ENCODE data around the gene RREB1.
A peak's percentile ranks its signal among the peaks of the same experiment; 100 is the strongest.

The RREB1 gene

DNA sequence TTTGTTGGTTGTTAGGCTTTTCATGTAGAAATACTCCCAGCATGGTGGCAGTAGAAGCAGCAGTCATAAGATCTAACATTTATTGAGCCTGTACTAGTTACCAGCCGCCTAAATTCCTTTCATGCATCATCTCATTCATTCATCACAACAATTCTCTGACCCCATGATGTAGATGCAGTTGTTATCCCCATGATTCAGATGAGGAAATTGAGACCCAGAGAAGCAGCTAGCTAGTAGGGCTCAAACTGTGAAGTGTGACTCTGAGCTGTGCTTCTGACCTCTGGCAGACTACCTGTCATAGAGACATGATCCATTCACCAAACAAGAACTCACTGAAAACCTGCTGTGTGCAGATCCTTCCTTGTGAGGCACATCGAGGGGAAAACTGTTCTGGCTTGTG, 16.9 kb downstream of the RREB1 start:
- DNase-seq: no peak

DNA sequence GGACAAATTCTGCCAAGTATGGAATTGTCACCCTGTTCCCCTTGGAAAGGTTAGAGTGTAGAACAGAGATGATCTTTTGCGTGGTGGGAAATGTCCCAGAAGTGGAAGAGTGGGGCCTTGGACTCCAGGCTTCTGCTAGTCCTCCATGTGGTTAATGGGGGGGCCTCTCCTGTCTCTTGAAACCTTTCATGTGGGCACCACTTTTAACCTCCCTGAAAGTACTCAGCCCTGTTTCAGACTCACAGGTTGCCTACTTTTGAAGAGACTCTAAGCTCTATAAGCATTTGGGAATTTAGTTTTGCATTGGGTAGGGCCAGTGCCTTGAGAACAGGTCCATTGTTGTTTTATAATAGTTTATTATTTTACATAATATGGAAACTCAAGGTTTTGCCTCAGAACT, 17.5 kb downstream of the RREB1 start:
- DNase-seq: no peak

- no peak for DNase-seq
Measured at GRCh38 chr6:7126754-7127153, 19.0 kb downstream of the RREB1 start.

GRCh38 chr6:7127680-7128079, 19.9 kb downstream of the RREB1 start:
- no peak for DNase-seq

DNA sequence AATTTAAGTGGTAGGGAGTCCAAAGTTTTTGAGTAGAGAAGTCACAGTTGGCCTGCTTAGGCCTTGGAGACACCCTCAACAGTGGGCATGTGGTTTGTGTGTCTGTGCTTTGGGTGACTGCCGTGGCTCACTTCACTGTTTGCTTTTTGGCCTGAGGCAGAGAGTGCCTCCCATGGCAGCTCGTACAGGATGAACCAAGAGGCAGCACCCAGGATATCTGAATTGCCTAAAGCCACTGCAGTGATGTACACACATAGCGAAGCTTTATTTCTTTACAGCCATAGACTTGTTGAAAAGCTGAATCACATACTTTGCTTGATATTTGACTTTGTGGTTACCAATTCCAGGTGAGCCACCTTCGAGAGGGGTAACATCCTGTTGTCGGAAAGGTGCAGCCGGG, 21.6 kb downstream of the RREB1 start:
- DNase-seq: no peak

GRCh38 chr6:7129784-7130569, 22.2 kb downstream of the RREB1 start:
- DNase-seq: no peak

DNA sequence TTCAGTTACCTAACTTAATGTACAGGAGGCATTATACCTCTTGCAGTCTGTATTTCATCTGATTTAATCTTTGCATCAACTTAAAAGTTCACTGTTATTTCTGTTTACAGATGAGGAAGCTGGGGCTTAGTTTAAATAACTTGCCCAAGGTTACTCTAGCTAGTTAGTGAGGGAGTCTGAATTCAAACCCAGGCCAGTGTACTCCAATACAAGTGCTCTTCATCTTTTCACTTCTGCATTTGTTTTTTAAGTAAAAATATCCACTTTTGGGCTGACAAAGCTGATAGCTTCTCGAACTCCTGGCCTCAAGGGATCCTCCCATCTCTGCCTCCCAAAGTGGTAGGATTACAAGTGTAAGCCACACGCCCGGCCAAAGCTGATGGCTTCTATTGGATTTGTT, 23.6 kb downstream of the RREB1 start:
- DNase-seq: no peak

DNA sequence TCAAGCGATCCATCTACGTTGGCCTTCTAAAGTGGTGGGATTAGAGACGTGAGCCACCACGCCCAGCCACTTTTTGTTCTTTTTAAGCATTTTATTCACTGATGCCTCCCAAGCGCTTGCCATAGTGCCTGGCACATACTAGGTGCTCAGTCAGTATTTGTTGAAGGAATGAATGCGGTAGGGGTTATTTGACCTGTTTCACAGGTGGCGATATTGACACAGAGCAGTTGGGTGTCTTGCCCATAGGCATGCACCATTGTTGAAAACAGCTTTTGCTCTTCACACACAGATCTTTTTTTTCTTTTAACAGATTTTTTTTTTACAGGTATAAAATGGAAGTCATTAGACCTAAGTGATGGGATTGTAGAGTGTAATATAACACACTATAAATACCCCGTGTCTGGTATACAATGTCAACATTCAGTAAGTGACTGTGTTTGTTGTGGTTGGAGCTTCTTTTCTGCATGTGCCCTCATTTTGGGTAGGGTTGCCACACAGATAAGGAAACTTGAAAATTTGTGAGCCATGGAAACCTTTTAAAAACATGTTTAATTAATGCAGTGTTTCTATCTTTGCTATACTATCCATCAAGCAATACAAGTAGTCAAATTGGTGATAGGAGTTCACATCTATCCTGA, 24.8 kb downstream of the RREB1 start:
- DNase-seq: no peak

GRCh38 chr6:7134999-7135745, 27.4 kb downstream of the RREB1 start:
- no peak for DNase-seq

DNA sequence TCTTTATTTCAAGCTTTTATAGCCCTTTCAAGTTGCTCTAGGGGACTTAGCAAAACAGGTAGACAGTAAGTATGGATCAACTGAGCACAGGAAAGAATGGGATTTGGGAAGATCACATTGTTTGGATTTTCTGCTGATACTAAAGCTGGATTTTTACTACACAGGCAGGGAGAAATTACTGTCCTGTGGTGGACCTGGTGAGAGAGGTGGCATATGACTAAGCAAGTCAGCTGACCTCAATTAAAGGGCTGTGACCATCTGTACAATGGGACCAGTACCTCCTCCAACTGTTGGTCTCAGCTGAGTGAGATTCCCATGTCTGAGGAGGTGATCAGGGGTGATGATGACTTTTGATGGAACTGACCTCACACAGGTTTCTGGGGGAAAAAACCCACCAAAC, 28.0 kb downstream of the RREB1 start:
- DNase-seq: no peak

- DNase-seq: no peak
Measured at GRCh38 chr6:7136859-7137334, 29.1 kb downstream of the RREB1 start.

- DNase-seq: no peak
Measured at GRCh38 chr6:7137335-7138045, 29.7 kb downstream of the RREB1 start.

GRCh38 chr6:7138046-7138531, 30.3 kb downstream of the RREB1 start:
- no peak for DNase-seq

DNA sequence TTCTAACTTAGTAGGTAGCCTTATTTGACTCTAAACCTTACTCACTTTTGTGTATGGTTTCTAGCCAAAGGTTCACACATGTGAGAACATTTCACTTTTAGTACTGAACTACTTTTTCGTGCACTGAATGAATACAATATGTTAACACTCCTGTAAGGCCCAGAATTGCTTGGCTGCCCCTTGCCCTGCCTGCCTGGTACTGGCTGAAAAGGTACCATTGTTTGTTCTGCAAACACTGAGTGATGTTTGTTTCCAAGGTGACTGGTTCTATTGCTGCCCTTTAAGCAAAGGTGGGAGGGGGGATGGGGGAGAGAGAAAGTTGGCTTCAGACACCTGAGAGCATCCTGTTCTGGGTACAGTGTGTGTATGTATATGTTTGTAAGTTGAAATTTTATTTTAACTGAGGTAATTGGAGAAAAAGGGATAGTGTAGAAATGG, 31.2 kb downstream of the RREB1 start:
- no peak for DNase-seq

DNA sequence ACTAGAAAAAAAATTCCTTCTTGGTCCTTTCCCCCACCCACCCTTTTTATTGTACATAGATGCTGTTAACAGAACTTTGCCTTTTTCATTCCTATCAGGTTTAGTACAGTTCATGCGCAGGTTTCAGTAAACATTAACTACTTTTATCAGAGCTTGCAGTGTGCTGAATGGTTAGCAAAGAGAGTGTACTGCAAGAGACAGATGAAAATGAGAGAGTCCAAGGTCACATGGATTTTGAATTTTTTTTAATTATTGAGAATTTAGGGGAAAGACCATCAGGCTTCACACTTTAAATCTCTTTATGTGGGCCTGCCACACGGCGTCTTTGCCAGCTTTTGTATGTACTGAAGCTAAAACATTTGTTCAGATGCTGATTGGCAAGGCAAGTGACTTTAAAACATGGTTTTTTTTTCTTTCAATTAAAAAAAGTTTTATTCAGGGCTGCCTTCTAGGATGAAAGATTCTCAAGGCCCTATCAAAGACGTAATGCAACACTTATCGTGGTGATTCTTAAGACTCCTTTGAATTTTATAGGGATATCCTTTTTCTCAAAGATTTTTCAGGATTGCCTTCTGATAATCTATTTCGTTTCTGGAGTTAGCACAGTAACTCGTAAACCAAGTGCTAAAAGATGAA, 32.2 kb downstream of the RREB1 start:
- no peak for DNase-seq

DNA sequence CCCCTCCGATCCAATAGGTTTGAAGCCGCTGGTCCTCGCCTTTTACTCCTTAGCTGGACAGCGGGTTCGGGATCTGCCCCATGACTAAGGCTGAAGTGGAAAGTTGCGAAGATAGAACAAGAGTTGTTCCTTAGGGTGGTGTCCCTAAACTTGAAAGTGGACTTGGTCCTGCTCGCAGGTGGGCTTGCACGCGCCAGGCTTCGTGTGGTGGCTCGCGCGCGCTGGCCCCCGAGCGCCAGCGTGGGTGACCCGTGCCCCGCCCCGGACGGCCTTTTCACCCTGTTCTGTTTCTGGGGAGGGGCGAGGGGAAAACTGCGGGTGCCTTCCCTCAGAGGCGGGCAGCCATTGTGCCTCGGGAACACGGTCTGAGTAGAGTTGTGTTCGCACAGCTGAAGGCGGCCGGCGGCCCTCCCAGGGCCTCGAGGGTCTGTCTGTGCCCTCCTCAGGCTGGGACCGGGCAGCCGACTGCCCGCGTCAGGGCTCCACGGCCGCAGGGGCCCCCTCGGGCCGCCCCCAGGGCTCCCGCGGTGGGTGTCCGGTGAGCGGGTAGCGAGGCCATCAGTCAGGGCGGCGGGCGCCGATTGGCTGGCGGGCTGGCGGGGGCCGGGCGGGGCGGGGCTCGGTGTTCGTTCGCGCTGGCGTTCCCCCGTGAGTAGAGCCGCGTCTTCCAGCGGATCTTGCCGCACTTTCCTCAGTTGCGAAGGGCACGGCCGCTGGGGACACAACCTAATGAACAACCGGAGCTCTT, 33.0 kb downstream of the RREB1 start:
- peak; percentile 79 to 85 for DNase-seq

- DNase-seq: no peak
Measured at GRCh38 chr6:7142228-7142801, 34.6 kb downstream of the RREB1 start.

- no peak for DNase-seq
Measured at GRCh38 chr6:7142918-7143475, 35.2 kb downstream of the RREB1 start.

DNA sequence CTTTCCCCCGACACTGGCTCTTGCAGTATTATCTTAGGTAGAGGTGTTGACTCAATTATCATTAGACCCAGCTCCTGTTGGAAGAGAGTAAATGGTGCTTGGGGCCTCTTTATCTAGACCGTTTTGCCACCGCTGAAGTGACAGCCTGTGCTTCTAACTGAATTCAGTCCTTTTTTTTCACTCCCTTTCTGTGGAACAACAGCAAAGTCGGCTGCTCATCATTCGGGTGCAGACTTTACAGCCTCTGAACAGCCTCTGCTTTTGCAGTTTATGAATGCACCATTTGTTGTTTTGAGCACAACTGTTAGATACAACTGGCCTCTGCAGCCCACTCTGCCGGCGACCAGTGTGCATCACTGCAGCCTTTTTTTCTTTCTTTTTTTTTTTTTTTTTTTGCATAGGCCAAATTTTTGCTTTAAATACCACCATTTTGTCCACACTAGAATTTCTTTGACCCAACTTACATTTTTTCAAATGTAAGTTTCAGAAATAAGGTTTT, 35.8 kb downstream of the RREB1 start:
- DNase-seq: peak; percentile 61 to 82

DNA sequence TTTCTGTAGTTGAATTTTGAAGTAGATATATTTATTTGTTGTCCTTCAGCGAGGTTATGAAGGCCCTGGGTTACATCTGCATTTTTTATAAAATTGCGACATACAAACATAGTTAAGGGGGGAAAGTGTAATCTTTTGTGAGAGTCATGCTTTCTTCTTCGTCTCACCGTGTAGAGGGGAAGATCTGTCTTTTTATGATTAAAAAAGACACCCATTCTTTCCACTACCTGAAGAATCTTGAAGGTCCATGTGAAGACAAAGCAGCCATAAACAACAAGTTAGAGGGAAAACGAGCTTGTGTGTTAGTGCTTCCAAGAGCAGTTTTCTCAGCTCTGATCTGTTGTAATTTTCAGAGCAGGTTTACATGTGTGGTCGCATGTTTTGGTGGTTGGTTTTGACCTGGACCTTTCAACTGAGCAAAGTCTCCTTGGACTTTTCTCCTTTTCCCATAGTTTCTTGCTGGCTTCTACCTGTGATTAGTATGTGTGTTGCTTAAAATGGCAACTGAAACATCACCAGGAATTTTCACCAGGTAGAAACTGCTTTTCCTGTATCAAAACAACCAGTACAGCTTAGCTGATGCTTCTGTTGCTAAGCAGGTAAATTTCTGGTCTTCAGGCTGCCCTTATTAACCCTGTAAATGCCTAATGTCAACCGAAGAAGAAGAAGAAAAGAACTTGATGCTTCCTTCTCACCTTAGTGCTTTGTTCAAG, 37.3 kb downstream of the RREB1 start:
- no peak for DNase-seq
